KOPT-K1 (cell line): Measurements from ENCODE around the gene KCNE1.

Experiments
- H3K27ac ChIP-seq: fragments of 200-600 bp; sonication (generic); 2 replicates; pipeline ENCODE4 v1.5.1; 2016; ENCODE audit warnings: antibody characterized with exemption, mild to moderate bottlenecking, low read depth, low read length; ENCODE audit not compliant: poor library complexity, severe bottlenecking
- H3K36me3 ChIP-seq: fragments of 200-600 bp; sonication (generic); 2 replicates; pipeline ENCODE4 v1.5.1; 2017; ENCODE audit warnings: antibody characterized with exemption, mild to moderate bottlenecking, low read length, moderate library complexity; ENCODE audit not compliant: insufficient read depth
- H3K9me3 ChIP-seq: fragments of 200-600 bp; sonication (generic); 2 replicates; pipeline ENCODE4 v1.5.1; 2017; ENCODE audit warnings: antibody characterized with exemption, low read length, mild to moderate bottlenecking; ENCODE audit not compliant: insufficient read depth, poor library complexity, severe bottlenecking

The KCNE1 gene

GRCh38 chr21:34524646-34525601, 12.9 kb upstream of the KCNE1 start:
- peaks cover 19% of the 10 kb centered on the region; the same call in 1 of the 2 replicates for H3K36me3 ChIP-seq
- H3K9me3 ChIP-seq: no peaks in the 10 kb centered on the region
- no peak overlapping the region for H3K27ac ChIP-seq

- peaks cover 19% of the 10 kb centered on the region; the same call in 1 of the 2 replicates for H3K36me3 ChIP-seq
- H3K27ac ChIP-seq: no peak overlapping the region
- H3K9me3 ChIP-seq: no peaks in the 10 kb centered on the region
These were observed 11.1 kb upstream of the KCNE1 start for GRCh38 chr21:34523019-34523555.

GRCh38 chr21:34522284-34522683, 10.3 kb upstream of the KCNE1 start:
- Histone ChIP-seq H3K36me3 (peaks cover 20% of the 10 kb centered on the region), H3K9me3 (no peaks in the 10 kb centered on the region), H3K27ac (no peak overlapping the region)

- Histone ChIP-seq H3K9me3 (no peaks in the 10 kb centered on the region), H3K36me3 (peaks cover 25% of the 10 kb centered on the region), H3K27ac (no peak overlapping the region)
These were observed 9.6 kb upstream of the KCNE1 start for GRCh38 chr21:34521561-34521960.

- Histone ChIP-seq H3K36me3 (peaks cover 25% of the 10 kb centered on the region), H3K9me3 (no peaks in the 10 kb centered on the region), H3K27ac (no peak overlapping the region)
These were observed 8.9 kb upstream of the KCNE1 start for GRCh38 chr21:34520764-34521508.

- Histone ChIP-seq H3K36me3 (peaks cover 25% of the 10 kb centered on the region), H3K9me3 (no peaks in the 10 kb centered on the region), H3K27ac (no peak overlapping the region)
These were observed 8.3 kb upstream of the KCNE1 start for GRCh38 chr21:34520281-34520680.

GRCh38 chr21:34519694-34520093, 7.7 kb upstream of the KCNE1 start:
- H3K36me3 ChIP-seq: peaks cover 25% of the 10 kb centered on the region
- H3K27ac ChIP-seq: no peak overlapping the region
- H3K9me3 ChIP-seq: no peaks in the 10 kb centered on the region

GRCh38 chr21:34519016-34519415, 7.0 kb upstream of the KCNE1 start:
- peaks cover 25% of the 10 kb centered on the region for H3K36me3 ChIP-seq
- no peaks in the 10 kb centered on the region for H3K9me3 ChIP-seq
- H3K27ac ChIP-seq: no peak overlapping the region

- Histone ChIP-seq H3K9me3 (no peaks in the 10 kb centered on the region), H3K27ac (no peak overlapping the region)
These were observed 6.3 kb upstream of the KCNE1 start for GRCh38 chr21:34518301-34518700.

GRCh38 chr21:34517491-34518245, 5.7 kb upstream of the KCNE1 start:
- peaks cover 25% of the 10 kb centered on the region for H3K36me3 ChIP-seq
- H3K9me3 ChIP-seq: no peaks in the 10 kb centered on the region
- no peak overlapping the region for H3K27ac ChIP-seq

More at GRCh38 chr21:34518301-34518700, 6.3 kb upstream of the KCNE1 start:
- peaks cover 25% of the 10 kb centered on the region for H3K36me3 ChIP-seq

GRCh38 chr21:34517039-34517438, 5.0 kb upstream of the KCNE1 start:
- Histone ChIP-seq H3K9me3 (no peaks in the 10 kb centered on the region), H3K36me3 (peaks cover 24% of the 10 kb centered on the region), H3K27ac (no peak overlapping the region)

GRCh38 chr21:34514576-34515115, 2.6 kb upstream of the KCNE1 start:
- H3K27ac ChIP-seq: no peak overlapping the region
- peaks cover 7% of the 10 kb centered on the region for H3K36me3 ChIP-seq
- H3K9me3 ChIP-seq: no peaks in the 10 kb centered on the region

- peaks cover 7% of the 10 kb centered on the region; the same call in 1 of the 2 replicates for H3K36me3 ChIP-seq
- H3K9me3 ChIP-seq: no peaks in the 10 kb centered on the region
- no peak overlapping the region for H3K27ac ChIP-seq
These were observed 1.2 kb upstream of the KCNE1 start for GRCh38 chr21:34513129-34513675.

GRCh38 chr21:34511181-34511580, 829 bp downstream of the KCNE1 start:
- Histone ChIP-seq H3K9me3 (no peaks in the 10 kb centered on the region), H3K36me3 (no peaks in the 10 kb centered on the region), H3K27ac (no peak overlapping the region)
